NT2/D1 (cell line): ENCODE results near the gene REC114.
A peak's percentile ranks its signal among the peaks of the same experiment; 100 is the strongest.

ENCODE experiments used
- DNase-seq: peaks from one replicate; pipeline ENCODE4 v3.0.0-alpha.2; 2011; ENCODE audit warnings: low read depth, low spot score
- H3K27me3 ChIP-seq: 2 replicates; pipeline ENCODE4 v1.6.0; 2011; ENCODE audit warnings: mild to moderate bottlenecking; ENCODE audit not compliant: insufficient read length, insufficient read depth
- H3K36me3 ChIP-seq: 2 replicates; pipeline ENCODE4 v1.6.1; 2011; ENCODE audit warnings: mild to moderate bottlenecking, low read length, mixed read lengths; ENCODE audit not compliant: insufficient read depth, insufficient read length
- H3K4me1 ChIP-seq: 2 replicates; pipeline ENCODE4 v1.5.1; 2011; ENCODE audit not compliant: insufficient read depth, insufficient read length
- H3K4me3 ChIP-seq: 2 replicates; pipeline ENCODE4 v1.5.1; 2011; ENCODE audit warnings: low read depth; ENCODE audit not compliant: insufficient read length
- H3K9ac ChIP-seq: 2 replicates; pipeline ENCODE4 v1.6.0; 2011; ENCODE audit warnings: low read depth; ENCODE audit not compliant: insufficient read length
- H3K9me3 ChIP-seq: 2 replicates; pipeline ENCODE4 v1.5.1; 2011; ENCODE audit warnings: mild to moderate bottlenecking, low read length; ENCODE audit not compliant: insufficient read depth
- SUZ12 ChIP-seq: IDR thresholded peaks from 2 replicates; pipeline ENCODE4 v1.6.1; 2011; ENCODE audit not compliant: insufficient read length, insufficient read depth; ENCODE audit errors: extremely low read depth
- YY1 ChIP-seq: IDR thresholded peaks from 2 replicates; pipeline ENCODE4 v1.6.1; 2011; ENCODE audit not compliant: insufficient read length, insufficient read depth
- ZNF274 ChIP-seq: IDR thresholded peaks from 2 replicates; pipeline ENCODE4 v1.6.1; 2011; ENCODE audit warnings: mild to moderate bottlenecking, low read depth, low read length

The REC114 gene

GRCh38 chr15:73504885-73505284 is 61.9 kb downstream of the REC114 start:
- H3K9me3 ChIP-seq, result peaks cover 7% of the 10 kb centered on the region; the same call in 1 of the 2 replicates

DNA sequence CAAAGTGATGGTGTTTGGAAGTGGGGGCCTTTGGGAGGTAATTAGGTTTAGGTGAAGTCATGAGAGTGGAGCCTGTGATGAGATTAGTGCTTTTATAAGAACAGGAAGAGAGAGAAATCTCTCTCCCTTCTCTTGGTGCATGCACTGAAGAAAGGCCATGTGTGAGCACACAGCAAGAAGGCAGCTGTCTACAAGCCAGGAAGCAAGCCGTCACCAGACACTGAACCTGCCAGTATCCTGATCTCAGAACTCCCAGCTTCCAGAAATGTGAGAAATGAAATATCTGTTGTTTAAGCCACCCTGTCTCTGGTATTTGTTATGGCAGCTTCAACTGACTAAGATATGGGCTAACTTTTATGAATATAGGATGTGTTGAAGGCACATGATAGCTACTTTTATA is 72.6 kb downstream of the REC114 start:
- DNase-seq, result no peak
- TF ChIP-seq SUZ12, result no peak
- TF ChIP-seq YY1, result no peak
- TF ChIP-seq ZNF274, result no peak
- Histone ChIP-seq H3K4me3 (no peak overlapping the region), H3K4me1 (no peaks in the 10 kb centered on the region), H3K27me3 (no peaks in the 10 kb centered on the region), H3K36me3 (no peaks in the 10 kb centered on the region), H3K9ac (no peak overlapping the region), H3K9me3 (peaks cover 24% of the 10 kb centered on the region)

More at GRCh38 chr15:73504885-73505284, 61.9 kb downstream of the REC114 start:
- Histone ChIP-seq H3K4me3 (no peak overlapping the region), H3K4me1 (no peaks in the 10 kb centered on the region), H3K36me3 (no peaks in the 10 kb centered on the region), H3K27me3 (no peaks in the 10 kb centered on the region), H3K9ac (no peak overlapping the region)
- no peak for TF ChIP-seq ZNF274
- TF ChIP-seq SUZ12, result no peak
- TF ChIP-seq YY1, result no peak
- no peak for DNase-seq

- Histone ChIP-seq H3K9me3 (peaks cover 24% of the 10 kb centered on the region), H3K4me1 (no peaks in the 10 kb centered on the region), H3K4me3 (no peak overlapping the region), H3K27me3 (no peaks in the 10 kb centered on the region), H3K9ac (no peak overlapping the region), H3K36me3 (no peaks in the 10 kb centered on the region)
- no peak for TF ChIP-seq ZNF274
- TF ChIP-seq SUZ12, result no peak
- TF ChIP-seq YY1, result no peak
- DNase-seq, result no peak
These were observed 74.6 kb downstream of the REC114 start for GRCh38 chr15:73517566-73517965.

DNA sequence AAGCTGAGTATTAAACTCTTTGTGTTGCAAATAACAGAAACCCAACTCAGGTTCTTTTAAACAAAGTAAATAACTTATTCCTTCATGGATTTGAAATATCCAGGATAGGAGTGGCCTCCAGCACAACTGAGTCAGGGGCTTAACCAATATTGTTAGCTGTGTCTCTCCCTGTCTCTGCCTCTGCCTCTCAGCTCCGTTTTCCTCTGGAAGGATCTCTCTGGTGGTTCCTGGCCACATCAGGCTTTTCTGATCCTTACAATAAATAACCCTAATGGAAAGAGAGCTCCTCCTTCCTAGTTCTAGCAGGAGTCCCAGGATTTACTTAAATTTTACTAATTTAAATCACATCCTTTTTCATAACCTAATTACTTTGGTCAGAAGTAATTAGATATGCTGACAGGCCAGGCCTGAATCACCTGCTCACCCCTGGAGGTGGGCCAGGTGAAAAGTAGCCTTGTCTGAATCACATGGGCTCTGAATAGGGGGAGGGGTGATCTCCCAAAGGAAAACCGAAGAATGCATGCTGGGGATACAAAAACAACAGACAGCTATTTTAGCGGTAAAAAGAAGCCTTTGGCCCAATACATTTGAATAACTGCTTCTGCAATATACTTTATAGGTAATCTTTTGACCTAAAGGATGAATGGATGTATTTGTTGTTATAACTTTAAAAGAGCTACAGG is 75.4 kb downstream of the REC114 start:
- no peaks in the 10 kb centered on the region for H3K27me3 ChIP-seq
- no peak overlapping the region for H3K9ac ChIP-seq
- TF ChIP-seq YY1, result no peak
- no peak for TF ChIP-seq SUZ12
- no peak for TF ChIP-seq ZNF274
- no peaks in the 10 kb centered on the region for H3K4me1 ChIP-seq
- peak; percentile 18 for DNase-seq
- no peak overlapping the region for H3K4me3 ChIP-seq
- peaks cover 24% of the 10 kb centered on the region for H3K9me3 ChIP-seq
- no peaks in the 10 kb centered on the region for H3K36me3 ChIP-seq

GRCh38 chr15:73518876-73519733 is 76.1 kb downstream of the REC114 start:
- H3K4me3 ChIP-seq, result no peak overlapping the region
- H3K9ac ChIP-seq, result no peak overlapping the region
- TF ChIP-seq SUZ12 (no peak), ZNF274 (no peak), YY1 (no peak)
- H3K36me3 ChIP-seq, result no peaks in the 10 kb centered on the region
- H3K27me3 ChIP-seq, result no peaks in the 10 kb centered on the region
- H3K4me1 ChIP-seq, result no peaks in the 10 kb centered on the region
- no peak for DNase-seq
- H3K9me3 ChIP-seq, result peaks cover 24% of the 10 kb centered on the region

- Histone ChIP-seq H3K36me3 (no peaks in the 10 kb centered on the region), H3K9me3 (0 out of 2 replicates have a peak, but pooled peaks cover 6% of the 10 kb centered on the region), H3K9ac (no peak overlapping the region), H3K27me3 (no peaks in the 10 kb centered on the region), H3K4me3 (no peak overlapping the region), H3K4me1 (no peaks in the 10 kb centered on the region)
- DNase-seq, result no peak
- no peak for TF ChIP-seq YY1
These were observed 79.0 kb downstream of the REC114 start for GRCh38 chr15:73522011-73522410.

DNA sequence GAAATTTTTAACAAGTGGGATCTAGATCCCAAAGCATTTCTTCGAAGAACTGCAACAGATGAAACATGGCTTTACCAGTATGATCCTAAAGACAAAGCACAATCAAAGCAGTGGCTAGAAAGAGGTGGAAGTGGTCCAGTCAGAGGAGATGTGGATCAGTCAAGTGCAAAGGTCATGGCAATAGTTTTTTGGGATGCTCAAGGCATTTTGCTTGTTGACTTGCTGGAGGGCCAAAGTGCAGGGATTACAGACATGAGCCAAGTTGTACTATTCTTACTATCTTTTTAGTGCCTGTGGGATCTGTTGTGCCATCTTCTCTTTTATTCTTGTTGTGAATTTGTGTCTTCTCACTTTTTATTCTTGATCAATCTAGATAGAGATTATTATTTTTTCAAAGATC is 82.0 kb downstream of the REC114 start:
- H3K27me3 ChIP-seq, result no peaks in the 10 kb centered on the region
- no peak overlapping the region for H3K4me3 ChIP-seq
- H3K9me3 ChIP-seq, result no peaks in the 10 kb centered on the region
- no peaks in the 10 kb centered on the region for H3K4me1 ChIP-seq
- no peak for DNase-seq
- H3K36me3 ChIP-seq, result no peaks in the 10 kb centered on the region
- no peak overlapping the region for H3K9ac ChIP-seq
- TF ChIP-seq YY1 (no peak), ZNF274 (no peak), SUZ12 (no peak)

DNA sequence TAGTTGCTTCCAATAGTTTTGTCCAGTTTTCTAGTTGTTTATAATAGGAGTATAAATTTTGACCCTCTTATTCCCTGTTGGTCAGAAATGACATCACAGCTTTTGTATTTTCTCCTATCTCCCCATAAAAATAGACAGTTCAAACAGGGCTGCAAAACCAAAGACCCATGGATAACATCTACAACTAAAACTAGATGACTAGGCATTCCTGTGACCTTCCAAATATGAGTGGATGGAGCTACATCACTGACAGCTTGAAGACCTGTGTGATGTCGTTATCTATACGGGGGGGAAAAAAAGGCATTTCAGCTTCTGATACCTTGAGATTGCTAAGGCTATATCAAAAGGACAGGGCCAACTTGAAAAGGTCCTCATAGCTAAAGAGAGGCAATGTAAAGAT is 84.6 kb downstream of the REC114 start:
- DNase-seq, result no peak
- no peaks in the 10 kb centered on the region for H3K27me3 ChIP-seq
- no peaks in the 10 kb centered on the region for H3K36me3 ChIP-seq
- TF ChIP-seq SUZ12 (no peak), YY1 (no peak), ZNF274 (no peak)
- no peaks in the 10 kb centered on the region for H3K9me3 ChIP-seq
- H3K4me1 ChIP-seq, result no peaks in the 10 kb centered on the region
- H3K9ac ChIP-seq, result no peak overlapping the region
- H3K4me3 ChIP-seq, result no peak overlapping the region
